ENCODE data around the gene GANAB.

The GANAB gene

GRCh38 chr11:62577046-62577714, 69.2 kb downstream of the GANAB start:
- no peak for DNase-seq (ENCODE audit: extremely low read depth in 1 of 2, low read depth in 1 of 2)

DNA sequence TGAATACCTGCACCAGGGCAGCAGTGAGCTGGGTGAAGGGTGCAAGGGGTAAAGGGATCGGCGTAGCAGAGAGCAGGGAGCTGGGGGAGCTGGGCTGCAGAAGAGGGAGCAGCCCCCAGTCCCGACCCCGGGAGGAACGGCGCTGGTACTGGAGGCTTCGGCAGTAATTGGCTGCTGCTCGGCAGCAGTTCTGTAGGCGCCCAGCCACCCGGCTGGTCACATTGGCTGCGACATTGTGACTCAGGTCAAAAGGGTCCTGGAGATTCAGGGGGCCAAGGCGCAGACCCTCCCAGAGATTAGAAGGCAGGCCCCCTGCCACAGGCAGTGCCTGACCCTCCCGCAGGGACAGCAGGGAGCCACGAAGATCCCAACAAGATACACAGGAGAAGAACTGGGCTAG, 70.6 kb downstream of the GANAB start:
- no peak for DNase-seq (ENCODE audit: extremely low read depth in 1 of 2, low read depth in 1 of 2)

GRCh38 chr11:62575156-62575555, 71.3 kb downstream of the GANAB start:
- DNase-seq (ENCODE audit: extremely low read depth in 1 of 2, low read depth in 1 of 2) = no peak
